Keratinocyte (primary cell): ENCODE results near the gene RAD18. TPM values are rescaled to one million over a fixed set of nuclear protein-coding genes. Genes with fewer than 3 reads are reported as not detected.

Source experiments
- DNase-seq: peaks from one replicate; pipeline ENCODE4 v3.0.0-alpha.2; 2011; ENCODE audit warnings: low read depth, missing footprints, low spot score
- FAIRE-seq: peaks from 2 replicates; lab custom pipeline; 2011; peaks lifted over from hg19 to GRCh38; lab: Jason Lieb, UNC
- H2AFZ ChIP-seq: 2 replicates; pipeline ENCODE4 v1.6.0; 2012; ENCODE audit warnings: low read length, control low read depth, inconsistent platforms; ENCODE audit not compliant: control insufficient read depth
- H3K27ac ChIP-seq: 2 replicates; pipeline ENCODE4 v1.5.1; 2011; ENCODE audit warnings: low read length; ENCODE audit not compliant: control insufficient read depth, insufficient read depth
- H3K27me3 ChIP-seq: 3 replicates; pipeline ENCODE4 v1.6.0; 2011; ENCODE audit warnings: low read length; ENCODE audit not compliant: control insufficient read depth, insufficient read depth; ENCODE audit errors: extremely low read depth
- H3K36me3 ChIP-seq, 2 experiments: 2 replicates in 1 of 2; 3 replicates in 1 of 2; pipeline ENCODE4 v1.5.1; 2011; ENCODE audit warnings: low read length in 2 of 2, mild to moderate bottlenecking in 1 of 2; ENCODE audit not compliant: control insufficient read depth in 2 of 2, insufficient read depth in 2 of 2; ENCODE audit errors: extremely low read depth in 1 of 2
- H3K4me1 ChIP-seq: 3 replicates; pipeline ENCODE4 v1.5.1; 2011; ENCODE audit warnings: low read length; ENCODE audit not compliant: control insufficient read depth, insufficient read depth; ENCODE audit errors: extremely low read depth
- H3K4me2 ChIP-seq: 3 replicates; pipeline ENCODE4 v1.6.0; 2011; ENCODE audit warnings: low read depth, low read length; ENCODE audit not compliant: control insufficient read depth, insufficient read depth; ENCODE audit errors: extremely low read depth
- H3K4me3 ChIP-seq, 3 experiments: fragments of 200-600 bp in 1 of 3; sonication (generic) in 1 of 3; 2 replicates in 2 of 3; 3 replicates in 1 of 3; pipeline ENCODE4 v1.5.1; 2011 to 2016; ENCODE audit warnings: low read length in 3 of 3, mild to moderate bottlenecking in 3 of 3, control low read depth in 2 of 3, inconsistent platforms in 1 of 3, low read depth in 1 of 3, mixed read lengths in 1 of 3, mixed run types in 1 of 3, moderate library complexity in 1 of 3; ENCODE audit not compliant: control insufficient read depth in 2 of 3, insufficient read depth in 2 of 3; ENCODE audit errors: extremely low read depth in 1 of 3
- H3K79me2 ChIP-seq: 2 replicates; pipeline ENCODE4 v1.6.0; 2012; ENCODE audit warnings: low read length; ENCODE audit not compliant: control insufficient read depth, insufficient read depth
- H3K9ac ChIP-seq: 3 replicates; pipeline ENCODE4 v1.6.0; 2011; ENCODE audit warnings: low read length; ENCODE audit not compliant: control insufficient read depth, insufficient read depth; ENCODE audit errors: extremely low read depth
- H3K9me1 ChIP-seq: 3 replicates; pipeline ENCODE4 v1.6.0; 2011; ENCODE audit warnings: low read length; ENCODE audit not compliant: control insufficient read depth, insufficient read depth; ENCODE audit errors: extremely low read depth
- H3K9me3 ChIP-seq: 2 replicates; pipeline ENCODE4 v1.5.1; 2012; ENCODE audit warnings: low read depth, low read length; ENCODE audit not compliant: control insufficient read depth
- H4K20me1 ChIP-seq: 3 replicates; pipeline ENCODE4 v1.6.0; 2011; ENCODE audit warnings: low read length; ENCODE audit not compliant: control insufficient read depth, insufficient read depth; ENCODE audit errors: extremely low read depth
- EZH2 ChIP-seq: IDR thresholded peaks from one replicate; pipeline ENCODE4 v1.6.1; 2012; ENCODE audit warnings: inconsistent platforms, mild to moderate bottlenecking, low read length, moderate library complexity
- dilution Hi-C: fragments of 300-500 bp; cut with MboI; formaldehyde crosslinking; loops from one replicate; pipeline ENCODE4 v1.7.0; 2020; ENCODE audit warnings: low sequenced_read_pairs; ENCODE audit not compliant: extremely low pct_ligation_motif_present
- polyA plus RNA-seq, 5 experiments: library from polyadenylated mRNA; depleted of rRNA in 3 of 5; stranded (reverse) in 3 of 5; stranded (forward) in 1 of 5; unstranded in 1 of 5; fragments of >200 nt; gene quantifications; 1 replicate in 1 of 5; 2 replicates in 3 of 5; 3 replicates in 1 of 5; pipeline versions ENCODE4 v1.2.1 to v1.2.3, GENCODE V29; 2011 to 2012; ENCODE audit warnings: missing spikeins in 2 of 5, low read depth in 1 of 5, low replicate concordance in 1 of 5
- TF ChIP-seq, protein P1 (sequence below), 3 experiments: IDR thresholded peaks in 1 of 3; conservative IDR thresholded peaks in 1 of 3; optimal IDR thresholded peaks in 1 of 3; 2 replicates in 2 of 3; 3 replicates in 1 of 3; pipeline versions ENCODE3 to v1.5.1; 2011; ENCODE audit warnings: low read length in 3 of 3, mild to moderate bottlenecking in 3 of 3, moderate library complexity in 2 of 3, control low read depth in 1 of 3, inconsistent platforms in 1 of 3; ENCODE audit not compliant: insufficient read depth in 2 of 3; ENCODE audit errors: extremely low read depth in 1 of 3

RAD18 gene
- polyA plus RNA-seq, 1 donor (not counting 4 experiments of a cell fraction or from before 2014, with no cell fraction given), result 16.0 TPM

- H3K27me3 ChIP-seq, result no peaks in the 10 kb centered on the region
- H3K4me3 ChIP-seq, result no peak overlapping the region
- no peak for FAIRE-seq
- TF ChIP-seq, protein P1, sequence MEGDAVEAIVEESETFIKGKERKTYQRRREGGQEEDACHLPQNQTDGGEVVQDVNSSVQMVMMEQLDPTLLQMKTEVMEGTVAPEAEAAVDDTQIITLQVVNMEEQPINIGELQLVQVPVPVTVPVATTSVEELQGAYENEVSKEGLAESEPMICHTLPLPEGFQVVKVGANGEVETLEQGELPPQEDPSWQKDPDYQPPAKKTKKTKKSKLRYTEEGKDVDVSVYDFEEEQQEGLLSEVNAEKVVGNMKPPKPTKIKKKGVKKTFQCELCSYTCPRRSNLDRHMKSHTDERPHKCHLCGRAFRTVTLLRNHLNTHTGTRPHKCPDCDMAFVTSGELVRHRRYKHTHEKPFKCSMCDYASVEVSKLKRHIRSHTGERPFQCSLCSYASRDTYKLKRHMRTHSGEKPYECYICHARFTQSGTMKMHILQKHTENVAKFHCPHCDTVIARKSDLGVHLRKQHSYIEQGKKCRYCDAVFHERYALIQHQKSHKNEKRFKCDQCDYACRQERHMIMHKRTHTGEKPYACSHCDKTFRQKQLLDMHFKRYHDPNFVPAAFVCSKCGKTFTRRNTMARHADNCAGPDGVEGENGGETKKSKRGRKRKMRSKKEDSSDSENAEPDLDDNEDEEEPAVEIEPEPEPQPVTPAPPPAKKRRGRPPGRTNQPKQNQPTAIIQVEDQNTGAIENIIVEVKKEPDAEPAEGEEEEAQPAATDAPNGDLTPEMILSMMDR (optimal IDR thresholded peaks at IDR 0.05 in 1 of 3, IDR thresholded peaks at IDR 0.05 in 1 of 3, conservative IDR thresholded peaks at IDR 0.05 in 1 of 3; ENCODE audit: extremely low read depth in 1 of 3, insufficient read depth in 2 of 3, low read length in 3 of 3), result no peak
- TF ChIP-seq EZH2, result no peak
- no peaks in the 10 kb centered on the region for H3K79me2 ChIP-seq
- H3K9me1 ChIP-seq, result no peaks in the 10 kb centered on the region
- H4K20me1 ChIP-seq, result no peaks in the 10 kb centered on the region
- no peak for DNase-seq
- H3K4me1 ChIP-seq, result peaks cover 29% of the 10 kb centered on the region
- dilution Hi-C loops, result no loop called here
- H3K27ac ChIP-seq, result peak overlapping the region; percentile 91
- peak overlapping the region; percentile 67 for H2AFZ ChIP-seq
- H3K9ac ChIP-seq, result peak overlapping the region; percentile 34
- H3K9me3 ChIP-seq, result no peaks in the 10 kb centered on the region
- peak overlapping the region; percentile 67 for H3K4me2 ChIP-seq
- H3K36me3 ChIP-seq, result no peaks in the 10 kb centered on the region
Observed at GRCh38 chr3:8870134-8870533, 93.1 kb downstream of the RAD18 start.

DNA sequence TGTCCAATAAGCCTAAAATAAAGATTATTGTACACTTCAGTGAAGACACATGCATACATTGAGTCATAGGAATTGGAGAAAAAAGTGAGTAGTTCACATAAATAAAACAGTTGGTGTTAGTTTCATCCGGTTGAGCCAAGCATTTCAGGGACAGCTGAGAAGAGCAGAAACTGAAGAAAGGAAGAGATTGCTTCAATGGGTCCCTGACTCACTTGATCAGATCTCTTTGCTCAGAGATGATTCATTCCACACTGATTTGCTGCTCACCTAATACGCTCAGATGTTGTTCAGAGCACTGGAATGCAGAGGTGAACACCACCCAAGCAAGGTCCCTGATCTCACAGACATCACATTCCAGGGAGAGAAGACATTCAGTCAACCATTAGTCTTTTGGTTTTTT is 93.7 kb downstream of the RAD18 start:
- Histone ChIP-seq H2AFZ (peak overlapping the region; percentile 67), H3K9ac (peak overlapping the region; percentile 34)
- FAIRE-seq, result peak; percentile 100

More for the DNA sequence above, 93.7 kb downstream of the RAD18 start:
- Histone ChIP-seq H3K9me3 (no peaks in the 10 kb centered on the region), H3K4me1 (peaks cover 29% of the 10 kb centered on the region), H3K36me3 (no peaks in the 10 kb centered on the region), H3K79me2 (no peaks in the 10 kb centered on the region), H4K20me1 (no peaks in the 10 kb centered on the region), H3K9me1 (no peaks in the 10 kb centered on the region), H3K4me2 (peak overlapping the region; percentile 67), H3K27me3 (no peaks in the 10 kb centered on the region), H3K27ac (peak overlapping the region; percentile 91), H3K4me3 (no peak overlapping the region)
- dilution Hi-C loops, result no loop called here
- DNase-seq, result peak; percentile 85
- no peak for TF ChIP-seq EZH2
- TF ChIP-seq, protein P1 (optimal IDR thresholded peaks at IDR 0.05 in 1 of 3, IDR thresholded peaks at IDR 0.05 in 1 of 3, conservative IDR thresholded peaks at IDR 0.05 in 1 of 3; ENCODE audit: extremely low read depth in 1 of 3, insufficient read depth in 2 of 3, low read length in 3 of 3), result no peak
